GM06990 (cell line): ENCODE measurements around the gene BORCS6.
"Not testable (repeated sequence)": the region's sequence is repeated elsewhere in the genome, so short reads cannot be mapped to it uniquely, and the experiment has no call there.

ENCODE experiments used
- DNase-seq: peaks from one replicate; pipeline ENCODE4 v3.0.0-alpha.2; 2011; ENCODE audit not compliant: insufficient read length; ENCODE audit errors: extremely low read depth
- H3K27me3 ChIP-seq: replicated peaks from 2 replicates; pipeline ENCODE4 v1.6.0; 2011; ENCODE audit warnings: low read length; ENCODE audit not compliant: control insufficient read depth, insufficient read depth
- H3K36me3 ChIP-seq: 2 replicates; pipeline ENCODE4 v1.5.1; 2011; ENCODE audit warnings: low read length; ENCODE audit not compliant: control insufficient read depth, insufficient read depth
- H3K4me3 ChIP-seq: replicated peaks from 2 replicates; pipeline ENCODE4 v1.5.1; 2011; ENCODE audit warnings: low read depth, mild to moderate bottlenecking, control low read depth, low read length
- TF ChIP-seq, protein P1 (sequence below): IDR thresholded peaks from 2 replicates; pipeline ENCODE4 v1.5.1; 2011; ENCODE audit warnings: low read length, control low read depth, mild to moderate bottlenecking, inconsistent platforms; ENCODE audit not compliant: insufficient read depth, poor library complexity, severe bottlenecking

The BORCS6 gene

GRCh38 chr17:8223356-8224126 is 33.6 kb upstream of the BORCS6 start:
- peak; percentile 80 for DNase-seq
- Histone ChIP-seq H3K4me3 (peak overlapping the region; percentile 65), H3K36me3 (peaks cover 13% of the 10 kb centered on the region)

DNA sequence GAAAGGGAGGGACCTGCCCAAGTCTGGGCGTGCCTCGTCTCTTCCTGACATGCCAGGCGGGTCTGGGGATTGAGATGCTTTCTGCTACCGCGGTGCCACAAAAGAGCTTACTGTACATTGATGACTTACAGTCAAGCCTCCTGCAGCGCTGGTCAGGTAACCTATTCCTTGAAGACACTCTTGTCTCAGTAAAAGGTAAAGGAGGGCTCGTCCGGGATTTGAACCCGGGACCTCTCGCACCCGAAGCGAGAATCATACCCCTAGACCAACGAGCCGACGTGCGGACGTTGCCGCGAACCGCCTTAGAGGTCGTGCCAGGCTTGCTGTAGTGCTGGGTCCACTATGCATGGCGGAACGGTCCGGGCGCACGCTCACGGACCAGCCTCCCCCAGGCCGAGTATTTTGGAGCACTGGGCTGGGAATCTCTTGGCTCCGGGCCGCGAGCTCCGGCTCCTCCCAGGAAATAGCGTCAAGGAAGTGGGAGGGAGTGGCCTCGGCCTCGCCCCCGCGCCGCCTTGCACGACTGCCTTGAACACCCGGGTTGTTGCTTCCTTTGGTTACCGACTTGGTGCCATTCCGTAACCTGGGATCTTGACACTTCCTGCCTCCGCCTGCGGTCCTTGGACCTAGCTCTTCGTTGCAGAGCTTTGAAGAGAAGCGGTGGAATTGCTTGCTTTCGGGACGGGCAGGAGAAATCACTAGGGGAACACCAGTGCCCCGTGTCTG is 32.8 kb upstream of the BORCS6 start:
- TF ChIP-seq, protein P1, sequence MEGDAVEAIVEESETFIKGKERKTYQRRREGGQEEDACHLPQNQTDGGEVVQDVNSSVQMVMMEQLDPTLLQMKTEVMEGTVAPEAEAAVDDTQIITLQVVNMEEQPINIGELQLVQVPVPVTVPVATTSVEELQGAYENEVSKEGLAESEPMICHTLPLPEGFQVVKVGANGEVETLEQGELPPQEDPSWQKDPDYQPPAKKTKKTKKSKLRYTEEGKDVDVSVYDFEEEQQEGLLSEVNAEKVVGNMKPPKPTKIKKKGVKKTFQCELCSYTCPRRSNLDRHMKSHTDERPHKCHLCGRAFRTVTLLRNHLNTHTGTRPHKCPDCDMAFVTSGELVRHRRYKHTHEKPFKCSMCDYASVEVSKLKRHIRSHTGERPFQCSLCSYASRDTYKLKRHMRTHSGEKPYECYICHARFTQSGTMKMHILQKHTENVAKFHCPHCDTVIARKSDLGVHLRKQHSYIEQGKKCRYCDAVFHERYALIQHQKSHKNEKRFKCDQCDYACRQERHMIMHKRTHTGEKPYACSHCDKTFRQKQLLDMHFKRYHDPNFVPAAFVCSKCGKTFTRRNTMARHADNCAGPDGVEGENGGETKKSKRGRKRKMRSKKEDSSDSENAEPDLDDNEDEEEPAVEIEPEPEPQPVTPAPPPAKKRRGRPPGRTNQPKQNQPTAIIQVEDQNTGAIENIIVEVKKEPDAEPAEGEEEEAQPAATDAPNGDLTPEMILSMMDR = no peak
- Histone ChIP-seq H3K36me3 (peaks cover 7% of the 10 kb centered on the region), H3K4me3 (peak overlapping the region; percentile 65), H3K27me3 (no peaks in the 10 kb centered on the region)
- peak; percentile 94 for DNase-seq

More at GRCh38 chr17:8223356-8224126, 33.6 kb upstream of the BORCS6 start:
- H3K27me3 ChIP-seq = no peaks in the 10 kb centered on the region
- TF ChIP-seq, protein P1 = peak; percentile 50

- TF ChIP-seq, protein P1 = no peak
- Histone ChIP-seq H3K27me3 (no peaks in the 10 kb centered on the region), H3K4me3 (peak overlapping the region; percentile 65), H3K36me3 (peaks cover 3% of the 10 kb centered on the region)
- DNase-seq = no peak
Measured at GRCh38 chr17:8222380-8222629, 32.3 kb upstream of the BORCS6 start.

GRCh38 chr17:8221663-8222379 is 31.8 kb upstream of the BORCS6 start:
- H3K4me3 ChIP-seq = peak overlapping the region; percentile 73
- no peaks in the 10 kb centered on the region for H3K27me3 ChIP-seq
- DNase-seq = peak; percentile 86
- TF ChIP-seq, protein P1 = no peak
- no peaks in the 10 kb centered on the region for H3K36me3 ChIP-seq

DNA sequence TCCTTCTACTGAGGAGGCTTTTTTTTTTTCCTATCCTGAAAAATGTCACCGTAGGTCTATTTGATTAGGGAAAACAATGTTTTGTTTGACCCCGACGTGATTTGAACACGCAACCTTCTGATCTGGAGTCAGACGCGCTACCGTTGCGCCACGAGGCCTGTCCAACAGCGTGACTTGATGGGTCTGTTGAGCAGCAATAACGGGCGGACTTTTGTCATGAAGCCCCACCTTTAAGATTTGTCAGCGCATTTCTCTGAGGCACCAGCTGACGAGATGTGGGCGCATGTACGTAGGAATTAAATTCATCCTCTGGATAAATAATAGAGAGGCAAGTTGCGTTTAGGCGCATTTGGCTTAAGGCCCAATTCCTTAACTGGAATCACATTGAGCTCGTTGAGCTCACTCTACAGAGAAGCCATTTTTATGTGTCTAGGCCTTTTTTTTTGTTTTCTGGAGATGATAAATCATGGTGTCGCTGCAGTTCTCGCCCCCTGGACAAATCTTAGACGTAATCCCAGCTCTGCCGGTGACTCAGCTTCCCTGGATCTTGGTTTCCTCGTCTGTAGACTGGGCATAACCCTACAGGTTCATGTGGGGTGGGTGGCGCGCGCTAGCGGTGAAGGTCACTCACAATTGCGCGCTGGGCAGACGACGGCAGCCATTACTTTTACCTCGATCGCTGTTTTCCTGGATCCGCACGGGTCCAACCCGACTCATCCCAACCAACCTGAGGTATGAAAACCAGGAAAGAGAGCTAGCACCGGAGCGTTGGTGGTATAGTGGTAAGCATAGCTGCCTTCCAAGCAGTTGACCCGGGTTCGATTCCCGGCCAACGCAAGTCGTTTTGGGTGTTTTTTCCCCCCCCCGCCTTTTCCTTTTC is 31.0 kb upstream of the BORCS6 start:
- TF ChIP-seq, protein P1 = peak; percentile 16
- H3K27me3 ChIP-seq = no peaks in the 10 kb centered on the region

GRCh38 chr17:8214000-8214399 is 24.0 kb upstream of the BORCS6 start:
- H3K36me3 ChIP-seq, H3K4me3 ChIP-seq, DNase-seq, H3K27me3 ChIP-seq: not testable (repeated sequence)

More for the DNA sequence above, 31.0 kb upstream of the BORCS6 start:
- peak overlapping the region; percentile 73 for H3K4me3 ChIP-seq
- DNase-seq = peak; percentile 86
- H3K36me3 ChIP-seq = no peaks in the 10 kb centered on the region
